OCI-LY7 (cell line): ENCODE results near the gene RTKN2.

Source experiments
- CTCF ChIP-seq: fragments of 200-600 bp; sonication (generic); conservative IDR thresholded peaks from 2 replicates; pipeline ENCODE4 v1.5.1; 2014; ENCODE audit warnings: mild to moderate bottlenecking, antibody characterized with exemption, low read length, moderate library complexity, mixed read lengths
- EZH2phosphoT487 ChIP-seq: fragments of 200-600 bp; sonication (generic); IDR thresholded peaks from 2 replicates; pipeline ENCODE4 v1.6.1; 2018; ENCODE audit warnings: low read depth, borderline replicate concordance, mild to moderate bottlenecking, mixed run types, antibody characterized with exemption, low read length, moderate library complexity, mixed read lengths

GRCh38 chr10:62171791-62172190 lies 96.9 kb downstream of the RTKN2 start:
- TF ChIP-seq CTCF (no peak), EZH2phosphoT487 (no peak)
